Lung (tissue), 16 donors: ENCODE measurements around the gene CALM1. TPM values are rescaled to one million over a fixed set of nuclear protein-coding genes. Genes with fewer than 3 reads are reported as not detected.

Experiments used
- ATAC-seq: fragments of 200-7000 bp; cut with Tn5 transposase; one replicate; pipeline ENCODE4 v1.9.1; 2020; ENCODE audit warnings: moderate number of reproducible peaks; ENCODE audit not compliant: insufficient read depth, low FRiP score
- DNase-seq, 3 donors: peaks; one replicate each; pipeline ENCODE4 v3.0.0-alpha.2; 2013 to 2017
- H3K27ac ChIP-seq, 2 donors: one replicate each; pipeline ENCODE4 v1.5.1; 2013; ENCODE audit warnings: mild to moderate bottlenecking in 2 of 2, moderate library complexity in 2 of 2, control low read depth in 1 of 2, inconsistent platforms in 1 of 2, low read depth in 1 of 2, low read length in 1 of 2
- H3K27me3 ChIP-seq, 3 donors: one replicate each; pipeline ENCODE4 v1.5.1; 2013; ENCODE audit warnings: low read length in 2 of 3; ENCODE audit not compliant: control insufficient read depth in 3 of 3, insufficient read depth in 3 of 3
- H3K36me3 ChIP-seq, 4 donors: one replicate each; pipeline ENCODE4 v1.5.1; 2013; ENCODE audit warnings: low read length in 4 of 4, mild to moderate bottlenecking in 1 of 4, moderate library complexity in 1 of 4; ENCODE audit not compliant: control insufficient read depth in 4 of 4, insufficient read depth in 4 of 4
- H3K4me1 ChIP-seq, 5 donors: one replicate each; pipeline ENCODE4 v1.5.1; 2013; ENCODE audit warnings: low read length in 5 of 5, mild to moderate bottlenecking in 2 of 5, moderate library complexity in 1 of 5; ENCODE audit not compliant: control insufficient read depth in 5 of 5, insufficient read depth in 5 of 5
- H3K4me3 ChIP-seq: one replicate; pipeline ENCODE4 v1.5.1; 2013; ENCODE audit warnings: mild to moderate bottlenecking, control low read depth, moderate library complexity
- H3K9ac ChIP-seq, 2 donors: one replicate each; pipeline ENCODE4 v1.5.1; 2013; ENCODE audit warnings: low read length in 2 of 2, control low read depth in 1 of 2; ENCODE audit not compliant: insufficient read depth in 1 of 2
- H3K9me3 ChIP-seq, 4 donors: one replicate each; pipeline ENCODE4 v1.5.1; 2013; ENCODE audit warnings: low read length in 3 of 4, mild to moderate bottlenecking in 1 of 4, moderate library complexity in 1 of 4; ENCODE audit not compliant: control insufficient read depth in 4 of 4, insufficient read depth in 3 of 4
- WGBS, 2 donors: extraction: QIAGEN DNeasy Blood & Tissue Kit; methylation state at CpG; one replicate each; pipeline ENCODE4 v1.1.7; 2013; 5-methylcytosine and 5-hydroxymethylcytosine counted together
- long read RNA-seq, 5 donors: transcript quantifications; one replicate each; lab custom pipeline, GENCODE V29; 2026
- polyA plus RNA-seq, 2 donors: library from polyadenylated mRNA; stranded (reverse); fragments of 200-250 nt; gene quantifications; one replicate each; pipeline ENCODE4 v1.2.1, GENCODE V29; 2013
- total RNA-seq, 2 donors: library from RNA; depleted of rRNA in 1 of 2; stranded (reverse); fragments of >200 nt in 1 of 2; gene quantifications; one replicate each; pipeline ENCODE4 v1.2.1, GENCODE V29; 2014 to 2021
- TF ChIP-seq, protein P1 (sequence below): IDR thresholded peaks from 2 replicates; pipeline ENCODE4 v1.5.1; 2012; ENCODE audit warnings: mild to moderate bottlenecking; ENCODE audit errors: control extremely low read depth, extremely low read depth
- donor health status: control.
- donor health status: control.
- donor health status: Bipolar disorder and iron deficiency.
- donor health status: healthy.
- donor health status: DM: yes; HTN: yes; CAD: no.

The CALM1 gene
- 100 to 1,000 TPM; 476 to 543 TPM for total RNA-seq
- 100 to 1,000 TPM; 364 to 480 TPM for polyA plus RNA-seq
- long read RNA-seq, donor 1, full-length matches to known transcripts = 885 of 1,424 reads
- long read RNA-seq, donor 1, partial matches to known transcripts = 525 of 1,424 reads
- long read RNA-seq, donor 1, other reads (novel, unspliced or antisense) = 14 of 1,424 reads
- long read RNA-seq, donor 2, full-length matches to known transcripts = 323 of 466 reads
- long read RNA-seq, donor 2, partial matches to known transcripts = 137 of 466 reads
- long read RNA-seq, donor 2, other reads (novel, unspliced or antisense) = 6 of 466 reads
- long read RNA-seq, donor 3, full-length matches to known transcripts = 470 of 788 reads
- long read RNA-seq, donor 3, partial matches to known transcripts = 310 of 788 reads
- long read RNA-seq, donor 3, other reads (novel, unspliced or antisense) = 8 of 788 reads
- long read RNA-seq, donor 4, full-length matches to known transcripts = 395 of 655 reads
- long read RNA-seq, donor 4, partial matches to known transcripts = 254 of 655 reads
- long read RNA-seq, donor 4, other reads (novel, unspliced or antisense) = 6 of 655 reads
- long read RNA-seq, donor 5, full-length matches to known transcripts = 982 of 1,354 reads
- long read RNA-seq, donor 5, partial matches to known transcripts = 357 of 1,354 reads
- long read RNA-seq, donor 5, other reads (novel, unspliced or antisense) = 15 of 1,354 reads

DNA sequence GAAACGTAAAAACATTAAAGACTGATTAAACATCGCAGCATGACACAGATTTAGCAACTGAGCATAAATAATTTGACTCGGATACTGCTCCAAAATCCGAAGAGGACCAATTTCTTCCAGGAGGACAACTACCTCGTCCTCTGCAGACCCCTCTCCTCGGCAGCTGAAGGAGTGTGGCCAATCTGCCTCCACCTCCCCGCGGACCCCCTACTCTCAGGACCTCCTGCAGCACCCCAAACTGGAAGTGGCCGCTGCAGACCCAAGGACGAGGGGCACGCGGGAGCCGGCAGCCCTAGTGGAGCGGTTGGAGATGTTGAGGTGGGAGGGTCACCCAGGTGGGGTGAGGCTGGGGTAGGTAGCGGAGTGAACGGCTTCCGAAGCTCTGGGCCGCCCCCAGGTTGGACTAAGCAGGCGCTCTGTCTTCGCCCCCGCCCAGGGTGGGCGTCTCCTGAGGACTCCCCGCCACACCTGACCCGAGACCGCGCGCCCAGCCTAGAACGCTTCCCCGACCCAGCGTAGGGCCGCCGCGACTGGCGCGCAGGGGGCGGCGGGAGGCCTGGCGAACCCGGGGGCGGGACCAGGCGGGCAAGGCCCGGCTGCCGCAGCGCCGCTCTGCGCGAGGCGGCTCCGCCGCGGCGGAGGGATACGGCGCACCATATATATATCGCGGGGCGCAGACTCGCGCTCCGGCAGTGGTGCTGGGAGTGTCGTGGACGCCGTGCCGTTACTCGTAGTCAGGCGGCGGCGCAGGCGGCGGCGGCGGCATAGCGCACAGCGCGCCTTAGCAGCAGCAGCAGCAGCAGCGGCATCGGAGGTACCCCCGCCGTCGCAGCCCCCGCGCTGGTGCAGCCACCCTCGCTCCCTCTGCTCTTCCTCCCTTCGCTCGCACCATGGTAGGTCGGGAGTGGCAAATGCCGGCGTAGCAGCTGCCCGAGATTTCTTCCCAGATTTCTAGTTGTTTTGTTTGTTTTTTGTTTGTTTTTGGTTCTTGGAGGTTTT, at the start of gene CALM1:
Gene CALM1, plus strand, starts transcription at position 689 of the 999 bp plus-strand sequence. Its CDS starts 202 bp downstream, at position 891.
- DNase-seq = peak; percentile 92 to 98 (median 97)
- WGBS, 2 donors = 2% methylated on average over 80 to 89 of the region's 89 CpGs
- Histone ChIP-seq H3K27ac (peak within 1 kb of the TSS; percentile 80 to 97), H3K9me3 (no peaks in the 10 kb centered on the region), H3K27me3 (no peaks in the 10 kb centered on the region), H3K4me1 (peaks cover 0 to 33% (median 15%) of the 10 kb centered on the region in 5 donors), H3K4me3 (peak within 1 kb of the TSS; percentile 95), H3K36me3 (peaks cover 7 to 23% (median 19%) of the 10 kb centered on the region in 4 donors), H3K9ac (peak within 1 kb of the TSS; percentile 90 to 93)
- TF ChIP-seq, protein P1, sequence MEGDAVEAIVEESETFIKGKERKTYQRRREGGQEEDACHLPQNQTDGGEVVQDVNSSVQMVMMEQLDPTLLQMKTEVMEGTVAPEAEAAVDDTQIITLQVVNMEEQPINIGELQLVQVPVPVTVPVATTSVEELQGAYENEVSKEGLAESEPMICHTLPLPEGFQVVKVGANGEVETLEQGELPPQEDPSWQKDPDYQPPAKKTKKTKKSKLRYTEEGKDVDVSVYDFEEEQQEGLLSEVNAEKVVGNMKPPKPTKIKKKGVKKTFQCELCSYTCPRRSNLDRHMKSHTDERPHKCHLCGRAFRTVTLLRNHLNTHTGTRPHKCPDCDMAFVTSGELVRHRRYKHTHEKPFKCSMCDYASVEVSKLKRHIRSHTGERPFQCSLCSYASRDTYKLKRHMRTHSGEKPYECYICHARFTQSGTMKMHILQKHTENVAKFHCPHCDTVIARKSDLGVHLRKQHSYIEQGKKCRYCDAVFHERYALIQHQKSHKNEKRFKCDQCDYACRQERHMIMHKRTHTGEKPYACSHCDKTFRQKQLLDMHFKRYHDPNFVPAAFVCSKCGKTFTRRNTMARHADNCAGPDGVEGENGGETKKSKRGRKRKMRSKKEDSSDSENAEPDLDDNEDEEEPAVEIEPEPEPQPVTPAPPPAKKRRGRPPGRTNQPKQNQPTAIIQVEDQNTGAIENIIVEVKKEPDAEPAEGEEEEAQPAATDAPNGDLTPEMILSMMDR = no peak
- peak; percentile 89 for ATAC-seq

DNA sequence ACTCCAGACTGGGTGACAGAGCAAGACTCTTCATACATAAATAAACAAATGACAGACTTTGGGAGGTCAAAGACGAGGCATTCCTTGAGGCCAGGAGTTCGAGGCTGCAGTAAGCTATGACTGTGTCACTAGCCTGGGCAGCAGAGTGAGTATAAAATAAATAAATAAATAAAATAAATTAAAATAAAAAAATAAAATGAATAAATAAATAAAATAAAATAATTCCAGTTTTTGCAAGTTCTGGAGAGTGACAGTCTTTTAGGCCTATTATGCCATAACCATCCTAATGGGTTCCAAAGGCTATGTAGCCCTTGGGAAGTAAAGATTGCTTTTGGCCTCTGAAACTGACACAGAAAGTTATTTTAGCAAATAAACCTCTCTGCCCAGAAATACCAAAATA, 48.6 kb upstream of the CALM1 start:
- H3K27ac ChIP-seq = no peak overlapping the region
- no peak overlapping the region for H3K4me3 ChIP-seq
- TF ChIP-seq, protein P1 = no peak
- no peak overlapping the region for H3K9ac ChIP-seq
- ATAC-seq (no peak), DNase-seq (no peak)
- H3K36me3 ChIP-seq = no peaks in the 10 kb centered on the region
- no peaks in the 10 kb centered on the region for H3K4me1 ChIP-seq
- 93 to 95% methylated on average over 2 of the region's 2 CpGs for WGBS, 2 donors
- no peaks in the 10 kb centered on the region for H3K9me3 ChIP-seq
- H3K27me3 ChIP-seq = no peaks in the 10 kb centered on the region

- Histone ChIP-seq H3K27me3 (no peaks in the 10 kb centered on the region), H3K4me1 (no peaks in the 10 kb centered on the region), H3K4me3 (no peak overlapping the region), H3K9me3 (no peaks in the 10 kb centered on the region), H3K9ac (no peak overlapping the region), H3K36me3 (no peaks in the 10 kb centered on the region), H3K27ac (no peak overlapping the region)
- TF ChIP-seq, protein P1 = no peak
- ATAC-seq (no peak), DNase-seq (no peak)
- 39 to 49% methylated on average over 4 of the region's 4 CpGs for WGBS, 2 donors
These were observed 47.1 kb upstream of the CALM1 start for GRCh38 chr14:90349739-90350138.
